HG03432 (cell line): ENCODE data around the gene TRAPPC5.

Experiments used
- ATAC-seq: cut with Tn5 transposase; IDR thresholded peaks from one replicate; pipeline ENCODE4 v1.9.1; 2021; ENCODE audit warnings: mild to moderate bottlenecking, moderate library complexity; ENCODE audit not compliant: unreplicated experiment

TRAPPC5 gene

DNA sequence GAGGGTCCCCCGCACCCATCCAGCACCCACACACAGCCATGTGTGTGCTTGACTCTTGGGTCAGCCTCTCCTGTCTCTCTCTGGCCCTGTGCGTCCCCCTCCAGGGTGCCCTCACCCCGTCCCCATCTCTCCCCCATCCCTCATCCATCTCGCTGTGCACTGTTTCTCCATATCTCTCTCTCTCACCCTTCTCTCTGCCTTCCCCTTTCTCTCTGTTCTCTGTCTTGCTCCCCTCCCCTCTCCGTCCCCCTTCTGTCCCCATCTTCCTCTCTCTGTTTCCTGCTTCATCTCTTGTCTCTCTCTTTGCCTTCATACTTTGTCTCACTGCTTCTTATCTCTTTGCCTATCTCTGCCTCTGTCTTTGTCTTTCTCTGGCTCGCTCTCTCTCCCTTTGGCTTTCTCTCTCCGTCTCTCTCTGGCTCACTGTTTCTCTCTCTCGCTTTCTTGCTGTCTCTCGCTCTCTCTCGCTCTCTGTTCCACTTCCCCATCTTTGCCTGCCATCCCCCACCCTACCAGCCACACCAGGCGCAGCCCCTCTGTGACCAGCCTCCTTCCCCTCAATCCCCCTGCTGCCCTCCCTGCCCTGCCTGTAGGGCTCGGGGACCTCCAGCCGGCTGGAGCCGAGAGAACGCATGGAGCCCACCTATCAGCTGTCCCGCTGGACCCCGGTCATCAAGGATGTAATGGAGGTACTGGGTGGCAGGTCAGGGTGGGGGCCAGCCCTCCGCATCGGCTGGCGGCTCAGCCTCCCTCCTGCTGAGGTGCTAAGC is 34.8 kb upstream of the TRAPPC5 start:
- ATAC-seq, result no peak

DNA sequence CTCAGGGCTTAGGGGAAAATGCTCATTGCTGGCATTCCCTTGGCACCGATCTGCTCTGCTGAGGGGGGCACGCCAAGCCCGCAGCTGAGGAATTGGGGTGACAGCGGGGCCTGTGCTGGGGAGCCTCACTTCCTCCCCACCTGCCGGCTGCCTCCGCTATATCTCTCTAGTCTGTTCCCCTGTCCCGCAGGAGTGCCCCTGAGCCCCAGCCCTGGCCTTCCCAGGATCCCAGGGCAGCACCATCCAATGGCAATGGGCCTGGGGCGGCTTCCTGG is 34.3 kb upstream of the TRAPPC5 start:
- no peak for ATAC-seq

DNA sequence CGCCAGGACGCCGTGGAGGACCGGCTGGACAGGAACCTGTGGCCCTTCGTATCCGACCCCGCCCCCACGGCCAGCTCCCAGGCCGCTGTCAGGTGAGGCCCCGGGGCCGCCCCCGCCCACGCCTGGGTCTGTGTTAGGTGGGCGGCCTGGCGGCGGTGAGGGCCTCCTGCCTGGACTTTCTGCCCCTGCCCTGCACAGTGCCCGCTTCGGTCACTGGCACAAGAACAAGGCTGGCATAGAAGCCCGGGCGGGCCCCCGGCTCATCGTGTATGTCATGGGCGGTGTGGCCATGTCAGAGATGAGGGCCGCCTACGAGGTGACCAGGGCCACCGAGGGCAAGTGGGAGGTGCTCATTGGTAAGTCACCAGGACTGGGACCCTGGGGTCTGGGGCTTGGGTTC is 33.5 kb upstream of the TRAPPC5 start:
- ATAC-seq, result no peak

DNA sequence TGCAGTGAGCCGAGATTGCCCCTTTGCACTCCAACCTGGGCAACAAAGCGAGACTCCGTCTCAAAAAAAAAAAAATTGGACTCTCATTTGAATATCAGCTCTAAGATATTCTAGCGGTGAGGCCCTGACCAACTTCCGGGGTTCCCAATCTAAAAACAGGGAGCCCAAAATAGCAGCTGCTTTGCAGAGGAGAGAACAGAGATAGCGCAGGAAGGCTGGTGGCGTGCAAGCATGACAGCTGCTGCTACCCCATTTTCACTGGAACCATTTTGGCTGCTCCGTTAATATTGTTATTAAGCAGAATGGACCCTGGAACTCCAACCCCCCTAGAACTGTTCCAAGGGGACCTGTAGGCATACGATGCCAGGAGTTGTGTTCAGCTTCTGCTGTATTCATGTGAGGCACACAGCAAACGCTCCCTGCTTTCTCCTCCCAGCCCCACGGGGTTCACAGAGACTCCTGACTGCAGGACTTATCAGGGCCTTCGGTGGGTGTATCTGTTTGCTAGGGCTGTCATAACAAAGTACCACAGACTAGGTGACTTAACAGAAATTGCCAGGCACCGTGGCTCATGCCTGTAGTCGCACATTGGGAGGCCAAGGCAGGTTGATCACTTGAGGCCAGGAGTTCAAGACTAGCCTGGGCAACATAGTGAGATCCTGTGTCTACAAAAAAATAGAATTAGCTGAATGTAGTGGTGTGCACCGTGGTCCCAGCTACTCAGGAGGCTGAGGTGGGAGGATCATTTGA is 32.2 kb upstream of the TRAPPC5 start:
- no peak for ATAC-seq

DNA sequence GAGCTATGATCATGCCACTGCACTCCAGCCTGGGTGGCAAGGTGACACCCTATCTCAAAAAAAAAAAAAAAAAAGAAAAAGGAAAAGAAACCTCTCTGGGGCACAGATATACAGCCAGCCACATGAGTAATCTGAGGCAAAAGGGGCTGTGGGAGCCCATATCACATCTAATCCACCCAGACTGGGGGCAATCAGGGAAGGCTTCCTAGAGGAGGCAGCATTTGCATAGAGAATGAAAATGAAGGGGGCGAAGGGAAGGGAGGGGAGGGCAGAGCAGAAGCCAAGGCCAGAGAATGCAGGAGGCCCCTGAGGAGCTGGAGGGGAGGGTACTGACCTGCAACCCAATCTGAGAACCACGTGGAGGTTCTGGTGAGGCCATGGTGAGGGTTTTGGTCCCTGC is 30.5 kb upstream of the TRAPPC5 start:
- no peak for ATAC-seq

DNA sequence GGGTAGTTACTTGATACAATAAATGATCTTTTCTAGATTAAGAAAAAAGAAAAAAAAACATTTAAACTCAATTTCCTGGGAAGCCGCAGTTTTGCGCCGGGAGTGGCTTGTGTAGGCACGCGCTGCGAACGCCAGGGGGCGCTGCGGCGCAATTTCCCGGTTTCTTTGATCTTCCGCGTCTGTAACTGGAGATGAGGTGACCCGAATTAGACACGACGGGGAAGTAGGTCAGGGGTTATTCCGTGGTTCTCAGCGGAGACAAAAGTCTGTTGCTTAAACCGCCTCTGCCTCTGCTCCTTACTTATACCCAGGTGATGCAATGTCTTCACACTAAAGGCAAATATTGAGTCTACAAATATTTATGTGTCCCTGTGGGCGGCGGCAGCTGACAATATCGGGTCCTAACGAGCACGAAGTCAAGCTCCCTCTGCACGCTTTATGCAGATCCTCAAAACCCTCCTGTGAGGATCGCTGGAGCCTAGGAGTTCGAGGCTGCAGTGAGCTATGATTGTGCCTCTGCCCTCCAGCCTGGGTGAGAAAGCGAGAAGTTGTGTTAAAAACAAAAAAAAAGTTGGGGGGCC is 28.5 kb upstream of the TRAPPC5 start:
- no peak for ATAC-seq

DNA sequence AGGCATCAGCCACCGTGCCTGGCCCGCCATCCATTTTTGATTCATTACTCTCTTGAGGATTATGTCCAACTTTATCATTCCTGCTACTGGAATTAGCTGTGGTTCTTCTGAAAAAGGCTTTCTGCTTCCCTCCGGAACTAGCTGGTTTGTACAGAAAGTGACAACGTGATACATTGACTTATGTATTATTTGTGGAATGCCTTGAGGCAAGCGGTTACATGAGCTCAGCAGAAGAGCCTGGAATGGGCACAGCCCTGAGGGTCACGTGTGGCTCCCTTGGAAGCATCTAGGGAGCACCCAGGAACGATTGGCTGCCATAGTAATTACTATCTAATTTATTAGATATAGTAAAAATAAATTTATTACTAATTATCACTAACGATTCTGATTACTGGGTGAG is 26.2 kb upstream of the TRAPPC5 start:
- ATAC-seq, result no peak

DNA sequence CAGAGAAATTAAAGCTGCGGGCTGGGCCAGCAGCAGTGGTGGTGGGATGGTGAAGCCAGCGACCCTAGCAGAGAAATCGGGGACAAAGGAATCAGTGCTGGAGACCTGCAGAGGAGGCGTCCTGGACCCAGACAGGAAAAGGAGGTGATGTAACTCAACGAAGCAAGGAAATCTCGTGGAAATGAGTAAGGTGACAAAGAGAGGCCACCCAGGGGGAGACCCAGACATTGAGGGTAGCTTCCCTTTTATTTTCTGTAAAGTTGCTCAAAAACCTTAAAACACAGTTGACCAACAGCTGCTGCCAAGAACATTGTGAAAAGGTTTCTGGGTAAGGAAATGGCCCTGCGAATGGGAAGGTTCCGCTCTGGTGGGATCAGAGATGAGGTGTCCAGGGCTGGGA is 25.1 kb upstream of the TRAPPC5 start:
- no peak for ATAC-seq

DNA sequence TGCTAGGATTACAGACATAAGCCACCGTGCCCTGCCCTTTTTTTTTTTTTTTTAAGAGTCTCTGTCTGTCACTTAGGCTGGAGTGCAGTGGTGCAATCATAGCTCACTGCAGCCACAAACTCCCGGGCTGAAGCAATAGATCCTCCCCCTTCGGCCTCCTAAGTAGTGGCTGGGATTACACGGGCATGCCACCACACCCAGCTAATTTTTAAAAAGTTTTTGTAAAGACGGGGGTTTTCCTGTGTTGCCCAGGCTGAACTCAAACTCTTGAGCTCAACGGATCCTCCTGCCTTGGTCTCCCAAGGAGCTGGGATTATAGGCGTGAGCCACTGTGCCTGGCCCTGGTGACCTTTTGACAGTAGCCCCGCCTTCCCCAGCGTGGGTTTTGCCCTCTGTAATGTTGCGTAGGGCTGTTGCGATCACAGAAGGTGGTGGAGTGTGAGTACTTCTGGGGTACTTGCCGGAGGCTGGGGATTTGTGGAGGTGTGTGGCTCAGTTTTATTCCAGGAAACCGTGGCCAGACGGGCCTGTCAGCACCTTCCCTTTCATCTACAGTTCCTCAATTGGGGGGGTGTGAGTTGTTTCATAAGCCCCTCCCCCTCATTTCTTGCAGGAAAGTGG is 23.4 kb upstream of the TRAPPC5 start:
- ATAC-seq, result no peak

DNA sequence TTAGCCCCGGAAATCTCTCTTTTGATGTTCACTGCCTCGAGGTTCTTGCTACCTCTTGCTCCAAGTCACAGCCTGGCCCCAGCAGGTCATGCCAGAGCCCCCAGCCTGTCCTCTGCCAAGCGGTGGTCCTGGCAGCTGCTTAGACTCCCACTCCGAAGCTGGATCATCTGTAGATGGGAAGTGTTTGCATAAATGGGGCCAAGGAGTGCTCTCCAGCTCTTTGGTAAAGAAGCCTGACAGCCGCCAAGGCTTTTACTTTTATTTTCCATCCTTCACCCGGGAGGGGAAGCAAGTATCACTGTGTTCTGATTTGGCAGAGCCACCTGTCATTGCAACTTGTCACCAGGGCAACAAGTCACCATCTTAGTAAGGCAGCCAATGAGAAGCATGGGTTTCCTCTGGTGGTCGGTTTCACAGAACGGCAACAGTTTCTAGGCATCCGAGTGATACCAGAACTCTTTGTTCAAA is 22.4 kb upstream of the TRAPPC5 start:
- peak; percentile 68 for ATAC-seq

DNA sequence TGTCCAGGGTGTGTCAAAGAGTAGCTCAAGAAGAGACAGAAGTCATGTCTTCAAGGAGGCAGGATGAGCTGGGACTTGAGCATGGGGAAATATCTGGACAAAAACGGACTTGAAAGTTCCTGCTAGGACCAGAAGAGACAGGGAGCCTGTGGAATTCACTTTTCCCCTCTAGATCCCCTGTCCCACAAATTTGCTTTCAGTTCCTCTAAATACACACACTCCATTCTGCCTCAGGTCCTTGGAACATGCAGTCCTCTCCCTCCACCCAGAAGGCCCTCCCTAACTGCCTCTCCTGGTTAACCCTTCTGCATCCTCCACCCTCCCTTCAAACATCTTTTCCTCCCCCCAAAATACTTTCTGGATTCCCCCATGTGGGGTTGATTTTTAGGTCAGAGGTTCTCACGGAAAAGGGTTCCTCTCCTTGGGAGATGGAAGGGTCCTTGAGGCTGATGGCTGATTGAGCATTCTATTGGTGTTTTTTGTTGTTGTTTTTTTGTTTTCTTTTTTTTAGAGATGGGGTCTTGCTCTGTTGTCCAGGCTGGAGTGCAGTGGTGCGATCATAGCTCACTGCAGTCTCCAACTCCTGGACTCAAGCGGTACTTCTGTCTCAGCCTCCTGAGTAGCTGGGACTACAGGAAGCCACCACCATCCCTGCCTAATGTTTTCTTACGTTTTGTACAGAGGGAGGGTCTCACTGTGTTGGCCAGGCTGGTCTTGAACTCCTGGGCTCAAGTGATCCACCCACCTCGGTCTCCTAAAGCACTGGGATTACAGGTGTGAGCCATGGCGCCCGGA is 18.7 kb upstream of the TRAPPC5 start:
- no peak for ATAC-seq

DNA sequence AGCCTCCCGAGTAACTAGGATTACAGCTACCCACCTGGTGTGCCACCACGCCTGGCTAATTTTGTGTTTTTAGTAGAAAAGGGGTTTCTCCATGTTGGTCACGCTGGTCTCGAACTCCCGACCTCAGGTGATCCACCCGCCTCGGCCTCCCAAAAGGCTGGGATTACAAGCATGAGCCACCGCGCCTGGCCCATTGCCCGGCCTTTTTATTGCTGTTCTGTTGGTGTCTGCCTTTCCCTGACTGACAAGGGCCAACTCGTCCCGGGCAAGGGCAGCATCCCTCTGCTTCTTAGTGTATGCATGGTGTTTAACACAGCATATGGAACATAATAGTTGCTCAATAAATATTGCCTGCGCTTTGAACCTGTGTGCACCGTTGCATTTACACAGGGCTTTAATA is 18.0 kb upstream of the TRAPPC5 start:
- no peak for ATAC-seq

DNA sequence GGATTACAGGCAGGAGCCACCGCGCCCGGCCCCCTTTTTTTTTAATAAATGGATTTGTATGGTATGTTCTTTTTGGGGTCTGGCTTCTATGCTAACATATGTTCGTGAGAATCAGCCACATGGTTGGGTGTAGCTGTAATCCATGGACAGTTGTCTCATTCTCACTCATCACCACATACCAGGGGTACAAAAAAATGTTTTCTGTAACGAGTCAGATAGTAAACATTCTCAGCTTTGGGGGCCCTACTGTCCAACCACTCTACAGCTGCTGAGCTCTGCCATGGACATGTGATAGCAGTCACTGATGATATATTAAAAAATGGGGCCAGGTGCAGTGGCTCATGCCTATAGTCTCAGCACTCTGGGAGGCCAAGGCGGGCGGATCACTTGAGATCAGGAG is 16.9 kb upstream of the TRAPPC5 start:
- no peak for ATAC-seq

DNA sequence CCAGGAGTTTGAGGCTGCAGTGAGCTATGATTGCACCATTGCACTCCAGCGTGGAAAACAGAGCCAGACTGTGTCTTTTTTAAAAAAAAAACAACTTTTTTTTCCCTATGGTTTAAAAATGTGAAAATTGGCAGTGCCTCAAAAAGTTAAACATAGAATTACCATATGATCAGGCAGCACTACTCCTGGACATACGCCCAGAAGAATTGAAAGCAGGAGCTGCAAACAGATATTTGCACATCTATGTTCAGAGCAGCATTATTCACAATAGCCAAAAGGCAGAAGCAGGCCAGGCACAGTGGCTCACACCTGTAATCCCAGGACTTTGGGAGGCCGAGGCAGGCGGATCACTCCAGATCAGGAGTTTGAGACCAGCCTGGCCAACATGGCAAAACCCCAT is 15.6 kb upstream of the TRAPPC5 start:
- no peak for ATAC-seq

DNA sequence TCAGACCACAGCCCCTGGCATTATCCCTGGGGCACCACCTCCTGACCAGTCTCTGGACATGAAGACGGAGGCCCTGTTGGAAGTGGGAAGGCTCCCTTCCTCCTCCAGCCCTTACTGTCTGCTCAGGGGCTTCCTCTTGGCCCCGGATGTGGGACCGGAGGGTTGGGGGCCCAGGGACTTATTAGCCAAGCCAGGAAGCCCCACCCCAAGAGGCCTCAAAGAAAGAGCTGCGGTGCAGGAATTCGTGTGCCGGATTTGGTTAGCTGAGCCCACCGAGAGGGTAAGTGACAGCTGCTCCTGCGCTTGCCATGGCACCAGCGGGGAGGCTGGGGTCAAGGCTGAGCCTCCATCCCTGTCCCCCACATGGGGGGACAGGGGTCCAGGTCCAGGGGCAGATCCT is 11.8 kb upstream of the TRAPPC5 start, which contains the start of gene RETN:
RETN (plus strand) TSS at position 208 of the 400 bp plus-strand sequence. CDS start 278 bp downstream, outside the sequence.
- ATAC-seq, result no peak

DNA sequence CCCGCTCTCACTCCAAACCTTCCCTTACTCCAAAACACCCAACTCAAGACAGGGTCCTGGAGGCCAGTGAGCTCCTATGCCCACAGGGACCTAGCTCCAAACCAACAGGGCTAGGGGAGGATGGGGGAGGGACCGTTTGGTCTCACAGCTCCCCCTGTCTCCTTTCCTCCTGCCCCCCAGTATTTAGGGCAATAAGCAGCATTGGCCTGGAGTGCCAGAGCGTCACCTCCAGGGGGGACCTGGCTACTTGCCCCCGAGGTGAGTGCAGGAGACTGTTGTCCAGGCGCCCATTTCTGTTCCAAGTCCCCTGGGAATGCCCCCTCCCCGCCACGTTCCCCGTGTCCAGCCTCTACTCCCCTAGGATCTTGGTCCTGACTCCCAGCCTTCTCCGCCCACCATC is 11.0 kb upstream of the TRAPPC5 start:
- no peak for ATAC-seq

DNA sequence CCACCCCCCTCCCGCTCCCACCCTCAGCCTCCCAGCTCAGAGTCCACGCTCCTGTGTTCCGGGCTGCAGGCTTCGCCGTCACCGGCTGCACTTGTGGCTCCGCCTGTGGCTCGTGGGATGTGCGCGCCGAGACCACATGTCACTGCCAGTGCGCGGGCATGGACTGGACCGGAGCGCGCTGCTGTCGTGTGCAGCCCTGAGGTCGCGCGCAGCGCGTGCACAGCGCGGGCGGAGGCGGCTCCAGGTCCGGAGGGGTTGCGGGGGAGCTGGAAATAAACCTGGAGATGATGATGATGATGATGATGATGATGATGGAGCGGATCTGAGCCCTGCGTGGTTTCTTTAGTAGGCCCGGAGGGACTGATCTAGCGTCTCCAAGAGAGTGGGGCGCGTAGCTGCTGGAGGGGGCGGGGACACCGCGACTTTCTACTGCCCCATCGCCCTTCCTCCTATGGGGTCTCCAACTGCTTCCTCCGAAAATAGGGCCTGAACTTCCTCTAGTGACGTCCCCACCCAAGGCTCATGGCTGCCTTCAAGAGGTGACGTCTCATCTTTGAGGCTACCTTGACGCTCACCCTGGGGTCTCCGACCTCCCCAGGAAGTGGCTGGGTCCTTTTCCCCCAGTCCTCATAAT is 10.4 kb upstream of the TRAPPC5 start:
- no peak for ATAC-seq

DNA sequence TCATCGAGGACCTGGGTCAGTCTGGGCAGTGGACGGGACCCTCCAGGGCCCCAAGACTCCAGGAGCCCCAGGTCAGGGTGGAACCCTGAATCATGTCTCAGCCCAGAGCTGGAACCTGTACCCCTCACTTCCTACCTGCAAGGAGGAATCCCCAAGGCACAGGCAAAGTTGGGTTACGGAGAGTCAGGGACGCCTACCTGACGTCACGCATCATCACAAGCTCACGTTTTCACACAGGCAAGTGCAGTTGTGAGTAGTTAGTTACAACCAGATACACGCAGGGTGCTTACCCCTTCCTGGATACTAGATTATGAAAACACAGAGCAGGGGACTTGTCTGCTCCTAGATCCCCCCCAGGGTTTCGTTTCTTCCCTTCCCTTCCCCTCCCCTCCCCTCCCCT is 9.8 kb upstream of the TRAPPC5 start:
- no peak for ATAC-seq

DNA sequence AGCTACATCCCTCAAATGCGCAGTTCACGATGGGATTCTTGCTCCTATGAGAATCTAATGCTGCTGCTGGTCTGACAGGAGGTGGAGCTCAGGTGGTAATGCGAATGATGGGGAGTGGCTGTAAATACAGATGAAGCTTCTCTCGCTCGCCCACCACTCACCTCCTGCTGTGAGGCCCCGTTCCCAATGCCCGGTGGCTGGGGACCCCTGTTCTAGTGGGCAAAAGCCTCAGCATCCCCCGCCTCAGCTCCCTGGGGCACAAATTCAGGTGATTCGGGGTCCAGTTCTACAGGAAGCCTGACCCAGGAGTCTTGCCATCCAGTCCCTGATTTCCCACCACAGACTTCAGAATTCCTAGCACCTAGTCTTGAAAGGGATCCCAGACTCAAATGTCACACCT is 8.1 kb upstream of the TRAPPC5 start:
- no peak for ATAC-seq
